T47D (cell line): ENCODE results near the gene ARHGAP23.
"Not testable (repeated sequence)": the region's sequence is repeated elsewhere in the genome, so short reads cannot be mapped to it uniquely, and the experiment has no call there.

Source experiments
- DNase-seq, 2 experiments: peaks; one replicate each; pipeline versions ENCODE4 v3.0.0 to v3.0.0-alpha.2; 2011 to 2012; ENCODE audit warnings: low read depth in 1 of 2, low spot score in 1 of 2
- JUND ChIP-seq: IDR thresholded peaks from 2 replicates; pipeline ENCODE4 v1.6.1; 2012; ENCODE audit warnings: low read depth
- in situ Hi-C: cut with HindIII; loops from 2 replicates; pipeline ENCODE4 v1.10.0; 2016; ENCODE audit warnings: low sequenced_read_pairs, low pct_unique_long_range_greater_than_20kb

ARHGAP23 gene

DNA sequence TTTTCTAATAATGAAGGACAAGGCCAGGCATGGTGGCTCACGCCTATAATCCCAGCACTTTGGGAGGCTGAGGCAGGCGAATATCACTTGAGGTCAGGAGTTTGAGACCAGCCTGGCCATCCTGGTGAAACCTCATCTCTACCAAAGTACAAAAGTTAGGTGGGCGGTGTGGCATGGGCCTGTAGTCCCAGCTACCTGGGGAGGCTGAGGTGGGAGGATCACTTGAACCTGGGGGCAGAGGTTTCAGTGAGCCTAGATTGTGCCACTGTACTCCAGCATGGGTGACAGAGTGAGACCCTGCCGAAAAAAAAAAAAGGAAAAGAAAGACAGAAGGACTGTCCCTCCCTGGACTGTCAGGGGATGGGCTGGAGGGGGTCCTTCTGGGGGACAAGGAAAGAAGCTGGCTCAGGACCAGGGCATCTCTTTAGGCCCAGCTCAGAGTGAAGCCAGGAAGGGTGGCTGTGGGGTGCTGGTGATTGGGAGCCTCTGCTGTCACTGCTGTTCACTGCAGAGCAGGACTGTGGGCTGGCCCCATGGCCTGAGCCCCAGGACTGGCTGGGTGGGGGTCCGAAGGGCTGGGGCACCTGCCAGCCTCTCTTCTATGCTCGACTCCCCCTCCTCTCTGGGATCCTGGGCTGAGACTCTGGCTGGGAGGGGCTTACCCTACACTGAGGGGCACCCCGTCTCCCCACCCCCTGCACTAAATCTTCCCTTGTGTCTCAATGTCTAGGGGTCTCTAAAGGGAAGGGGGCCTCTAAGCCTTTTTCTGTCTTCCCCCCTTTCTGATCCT is 909 bp upstream of the ARHGAP23 start:
- no peak for DNase-seq
- in situ Hi-C loops, result no loop called here
- TF ChIP-seq JUND, result no peak

- TF ChIP-seq JUND, result no peak
- in situ Hi-C loops, result no loop called here
- DNase-seq, result no peak
These were observed 543 bp downstream of the ARHGAP23 start for GRCh38 chr17:38428643-38429371.

DNA sequence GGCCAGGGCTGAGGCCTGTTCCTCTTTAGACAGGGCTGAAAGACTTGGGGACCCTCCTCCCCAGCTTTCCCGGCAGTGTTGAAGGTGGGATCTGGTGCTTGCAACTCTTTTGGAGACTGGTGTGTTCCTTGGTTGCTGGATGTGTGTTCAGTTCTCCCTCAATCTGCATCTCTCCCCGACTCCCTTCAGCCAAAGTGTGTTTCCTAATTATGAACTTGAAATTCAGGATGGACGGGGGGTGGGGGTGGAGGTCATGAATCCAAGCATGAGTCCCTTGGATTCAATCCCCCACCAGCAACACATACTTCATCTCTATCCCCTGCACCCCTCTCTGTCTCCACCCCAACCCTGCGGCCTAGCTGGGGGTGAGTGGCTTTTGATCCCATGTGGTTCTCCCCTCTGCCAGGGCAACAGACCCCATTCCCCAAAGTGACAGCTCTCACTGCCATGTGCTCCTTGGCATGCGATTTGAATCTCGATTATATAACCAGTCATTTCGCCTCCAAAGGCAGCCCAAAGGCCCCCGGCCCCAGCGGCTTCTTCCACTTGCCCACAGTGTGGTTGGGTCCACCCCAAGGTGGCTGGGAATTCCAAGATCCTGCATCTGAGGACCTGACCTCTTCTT is 1.3 kb downstream of the ARHGAP23 start:
- TF ChIP-seq JUND, result no peak
- DNase-seq, result peak; percentile 77 to 86
- in situ Hi-C loops, result no loop called here

- DNase-seq, result no peak
- TF ChIP-seq JUND, result no peak
- in situ Hi-C loops, result no loop called here
These were observed 2.1 kb downstream of the ARHGAP23 start for GRCh38 chr17:38430316-38430715.

DNA sequence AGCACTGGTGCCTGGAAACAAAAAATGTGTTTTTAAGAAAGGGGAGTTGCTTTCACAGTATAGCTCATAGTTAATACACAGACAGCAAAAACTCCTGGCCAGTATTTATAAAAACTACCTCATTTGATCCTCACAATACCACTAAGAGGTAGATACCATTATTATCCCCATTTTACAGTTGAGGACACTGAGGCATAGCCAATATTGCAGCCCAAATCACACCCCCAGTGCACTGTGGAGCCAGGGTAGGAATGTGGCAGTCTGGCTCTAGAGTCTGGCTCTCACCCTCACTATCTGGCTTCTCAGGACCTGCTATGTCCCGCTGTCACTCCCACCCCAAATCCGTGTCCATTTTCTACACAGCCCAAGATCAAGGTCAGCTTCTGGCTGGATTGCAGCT is 2.6 kb downstream of the ARHGAP23 start:
- in situ Hi-C loops, result no loop called here
- TF ChIP-seq JUND, result no peak
- DNase-seq, result no peak

GRCh38 chr17:38431346-38432145 is 3.3 kb downstream of the ARHGAP23 start:
- TF ChIP-seq JUND, result no peak
- no peak for DNase-seq
- in situ Hi-C loops, result no loop called here

DNA sequence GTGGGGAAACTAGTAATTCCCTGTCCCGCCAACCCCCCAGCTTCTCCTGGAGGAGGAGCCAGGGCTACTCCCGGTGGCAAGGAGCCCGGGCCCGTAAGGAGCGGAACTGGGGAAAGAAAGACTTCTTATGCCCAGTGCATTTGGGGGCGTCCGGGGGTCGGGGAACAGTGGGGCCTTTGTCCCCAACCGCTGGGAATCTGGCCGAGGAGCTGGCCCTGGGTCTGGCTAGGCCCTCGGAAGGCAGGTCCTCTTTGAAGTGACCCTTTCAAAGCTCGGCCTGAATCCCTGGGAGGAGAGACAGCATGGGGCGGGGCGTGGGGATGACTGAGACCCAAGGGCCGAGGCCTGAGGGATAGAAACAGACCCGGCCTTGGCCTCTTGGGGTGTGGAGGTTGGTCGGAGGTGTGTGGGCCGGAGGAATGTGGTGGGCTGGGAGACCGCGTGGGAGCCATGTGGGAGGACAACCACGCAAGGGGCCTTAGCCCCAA is 6.0 kb downstream of the ARHGAP23 start:
- no peak for TF ChIP-seq JUND
- DNase-seq, result no peak
- in situ Hi-C loops, result no loop called here

DNA sequence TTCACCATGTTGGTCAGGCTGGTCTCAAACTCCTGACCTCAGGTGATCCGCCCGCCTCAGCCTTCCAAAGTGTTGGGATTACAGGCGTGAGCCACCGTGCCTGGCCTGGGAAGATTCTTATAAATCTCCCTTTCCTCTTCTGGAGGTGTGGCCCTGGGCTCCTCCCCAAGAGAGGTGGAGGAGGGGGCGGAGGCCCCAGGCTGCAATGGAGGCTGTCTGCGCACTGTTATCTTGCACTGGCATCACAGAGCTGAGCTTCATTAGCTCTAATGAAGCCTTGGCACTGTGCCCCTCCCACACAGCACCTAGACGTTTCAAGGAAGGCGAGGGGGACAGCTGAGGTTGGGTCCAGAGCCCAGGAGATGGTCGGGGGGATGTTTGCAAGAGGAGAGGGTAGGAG is 7.5 kb downstream of the ARHGAP23 start:
- in situ Hi-C loops, result no loop called here
- DNase-seq, result no peak
- no peak for TF ChIP-seq JUND

DNA sequence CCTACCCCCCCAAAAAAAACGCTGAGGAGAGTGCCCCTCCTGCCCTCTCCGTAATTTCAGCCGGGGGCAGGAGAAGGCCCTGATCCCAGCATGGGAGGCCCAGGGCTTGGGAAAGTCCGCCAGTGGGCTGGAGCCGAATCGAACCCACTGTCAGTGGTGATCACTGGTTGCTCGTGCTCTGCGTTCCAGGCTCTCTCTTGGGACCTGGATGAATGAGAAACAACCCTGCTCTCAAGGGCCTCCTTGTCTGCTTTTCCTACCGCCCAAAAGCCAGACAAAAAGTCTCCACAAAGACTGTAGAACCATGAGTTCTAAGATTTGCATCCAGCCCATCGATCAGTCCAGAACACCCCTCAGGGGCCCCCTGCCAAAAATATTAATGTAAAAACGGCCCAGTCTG is 8.1 kb downstream of the ARHGAP23 start:
- in situ Hi-C loops, result no loop called here
- TF ChIP-seq JUND, result no peak
- DNase-seq, result no peak

- DNase-seq, in situ Hi-C loops: not testable (repeated sequence)
These were observed 9.0 kb downstream of the ARHGAP23 start for GRCh38 chr17:38437313-38437712.

DNA sequence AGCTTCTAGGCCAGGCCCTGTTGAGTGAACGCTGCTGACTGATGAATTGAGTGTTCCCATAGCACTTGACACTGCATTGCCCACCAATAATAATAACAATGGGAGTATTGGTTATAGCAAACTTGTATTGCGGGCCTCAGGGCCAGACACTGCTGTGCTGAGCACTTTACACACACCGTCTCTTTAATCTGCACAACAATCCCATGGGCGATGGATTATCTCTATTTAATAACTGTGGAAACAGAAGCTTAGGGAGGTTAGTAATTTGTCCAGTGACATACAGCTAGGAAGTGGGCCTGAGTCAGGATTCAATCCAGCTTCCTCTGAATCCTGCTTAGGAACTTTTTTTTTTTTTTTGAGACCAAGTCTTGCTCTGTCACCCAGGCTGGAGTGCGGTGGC is 11.2 kb downstream of the ARHGAP23 start:
- TF ChIP-seq JUND, result no peak
- in situ Hi-C loops, result no loop called here
- DNase-seq, result no peak

- TF ChIP-seq JUND, result no peak
- peak in 1 of 2 experiments; percentile 55 for DNase-seq
- in situ Hi-C loops, result no loop called here
These were observed 12.5 kb downstream of the ARHGAP23 start for GRCh38 chr17:38440614-38441397.
